Activated B cell treated with CpG ODN at 0.5 μM for 24 hours (primary cell): Measurements from ENCODE around the gene VPS33B. TPM values are rescaled to one million over a fixed set of nuclear protein-coding genes. Genes with fewer than 3 reads are reported as not detected.

ENCODE experiments used
- ATAC-seq: fragments of 200-7000 bp; cut with Tn5 transposase; one replicate; pipeline ENCODE4 v1.10.0; 2021; ENCODE audit warnings: low read depth, mild to moderate bottlenecking, moderate library complexity
- CTCF ChIA-PET: fragments of 350-600 bp; sonication (Branson Sonifier 250); formaldehyde crosslinking; loops from one replicate; lab custom pipeline; 2021; ENCODE audit warnings: antibody characterized with exemption; lab: Charles Lee
- POLR2A ChIA-PET: fragments of 350-600 bp; sonication (Branson Sonifier 250); formaldehyde crosslinking; loops from one replicate; lab custom pipeline; 2021; ENCODE audit warnings: antibody characterized with exemption; lab: Charles Lee
- DNase-seq: peaks from one replicate; pipeline ENCODE4 v3.0.0; 2022
- H3K27ac Mint-ChIP-seq: one replicate; pipeline ENCODE4 v1.8.0; 2020; ENCODE audit warnings: mixed read lengths
- H3K27me3 Mint-ChIP-seq: one replicate; pipeline ENCODE4 v1.8.0; 2021; ENCODE audit warnings: mixed read lengths
- H3K36me3 Mint-ChIP-seq: one replicate; pipeline ENCODE4 v1.8.0; 2021; ENCODE audit warnings: low read depth, mixed read lengths
- H3K4me1 Mint-ChIP-seq: one replicate; pipeline ENCODE4 v1.8.0; 2021; ENCODE audit warnings: mixed read lengths
- H3K4me3 Mint-ChIP-seq: one replicate; pipeline ENCODE4 v1.8.0; 2020; ENCODE audit warnings: mild to moderate bottlenecking, mixed read lengths
- H3K9me3 Mint-ChIP-seq: one replicate; pipeline ENCODE4 v1.8.0; 2020; ENCODE audit warnings: mixed read lengths
- CTCF ChIP-seq: fragments of 200-600 bp; IDR thresholded peaks from one replicate; pipeline ENCODE4 v1.8.0; 2022; ENCODE audit warnings: antibody characterized with exemption, mild to moderate bottlenecking
- intact Hi-C: fragments of 100-400 bp; cut with micrococcal nuclease; formaldehyde crosslinking; loops from one replicate; pipeline ENCODE4 v1.15.1; 2024
- total RNA-seq: library from RNA; stranded (reverse); gene quantifications from 2 replicates; pipeline ENCODE4 v1.2.3, GENCODE V29; 2022

The VPS33B gene
- total RNA-seq, 1 donor from 2014 or later = 33.4 TPM

- ATAC-seq = peak; percentile 94
- no peaks in the 10 kb centered on the region for H3K27me3 Mint-ChIP-seq
- ChIA-PET CTCF (interaction anchor here (0.8 to 4.7 kb wide), 9 partner anchors 20 to 317 kb away, joined by 4 to 39 read pairs (median 9); partner anchors contain the start of genes HDDC3 and UNC45A), POLR2A (interaction anchor here (0.5 to 2.5 kb wide), 18 partner anchors 9 to 723 kb away, joined by 3 to 26 read pairs (median 4); partner anchors contain the start of genes HDDC3, MAN2A2, PRC1 and UNC45A)
- intact Hi-C loops = loop anchor here (1.0 to 10.0 kb wide), 7 partner anchors 20 to 1120 kb away; partner anchors contain the start of genes PRC1 and UNC45A
- DNase-seq = peak; percentile 83
- peaks cover 42% of the 10 kb centered on the region for H3K36me3 Mint-ChIP-seq
- H3K9me3 Mint-ChIP-seq = no peaks in the 10 kb centered on the region
- peaks cover 21% of the 10 kb centered on the region for H3K4me1 Mint-ChIP-seq
- H3K27ac Mint-ChIP-seq = peak within 1 kb of the TSS; percentile 92
- peak within 1 kb of the TSS; percentile 88 for H3K4me3 Mint-ChIP-seq
- no peak for TF ChIP-seq CTCF
Measured at GRCh38 chr15:90954712-90955623, 67.4 kb downstream of the VPS33B start, which contains the start of gene RCCD1. Gene RCCD1, plus strand, starts transcription at chr15:90954884. Its CDS starts 1,851 bp downstream, at chr15:90956735.

- Mint-ChIP-seq H3K36me3 (peaks cover 44% of the 10 kb centered on the region), H3K4me1 (peaks cover 21% of the 10 kb centered on the region), H3K27ac (peak overlapping the region; percentile 92), H3K4me3 (peak overlapping the region; percentile 88), H3K27me3 (no peaks in the 10 kb centered on the region), H3K9me3 (no peaks in the 10 kb centered on the region)
- intact Hi-C loops = loop anchor here (1.0 to 10.0 kb wide), 4 partner anchors 19 to 1121 kb away; partner anchors contain the start of genes PRC1 and UNC45A
- TF ChIP-seq CTCF = no peak
- no peak for DNase-seq
- no peak for ATAC-seq
- POLR2A ChIA-PET = interaction anchor here (0.6 to 2.5 kb wide), 14 partner anchors 8 to 723 kb away, joined by 3 to 26 read pairs (median 4); partner anchors contain the start of genes HDDC3, MAN2A2, PRC1 and UNC45A
- CTCF ChIA-PET = interaction anchor here (0.8 to 4.7 kb wide), 5 partner anchors 20 to 318 kb away, joined by 4 to 33 read pairs (median 8); partner anchors contain the start of genes HDDC3 and UNC45A
Measured at GRCh38 chr15:90953947-90954711, 68.3 kb downstream of the VPS33B start.

GRCh38 chr15:90952901-90953677 is 69.3 kb downstream of the VPS33B start:
- POLR2A ChIA-PET = interaction anchor here (2.2 to 2.5 kb wide), 2 partner anchors 18 to 22 kb away, joined by 23 to 26 read pairs; partner anchors contain the start of genes HDDC3 and UNC45A
- CTCF ChIA-PET = no interaction called here
- H3K4me1 Mint-ChIP-seq = peaks cover 21% of the 10 kb centered on the region
- no peaks in the 10 kb centered on the region for H3K9me3 Mint-ChIP-seq
- no peaks in the 10 kb centered on the region for H3K27me3 Mint-ChIP-seq
- H3K4me3 Mint-ChIP-seq = no peak overlapping the region
- H3K27ac Mint-ChIP-seq = no peak overlapping the region
- peaks cover 53% of the 10 kb centered on the region for H3K36me3 Mint-ChIP-seq
- intact Hi-C loops = loop anchor here (10.0 kb wide), 1 partner anchor 1122 kb away; no protein-coding TSS in a partner anchor
- ATAC-seq (no peak), DNase-seq (no peak)
- no peak for TF ChIP-seq CTCF

GRCh38 chr15:90950676-90951075 is 71.7 kb downstream of the VPS33B start:
- intact Hi-C loops = loop anchor here (10.0 kb wide), 1 partner anchor 1124 kb away; no protein-coding TSS in a partner anchor
- Mint-ChIP-seq H3K27ac (no peak overlapping the region), H3K27me3 (no peaks in the 10 kb centered on the region), H3K36me3 (peaks cover 68% of the 10 kb centered on the region), H3K4me3 (no peak overlapping the region), H3K4me1 (peaks cover 9% of the 10 kb centered on the region), H3K9me3 (no peaks in the 10 kb centered on the region)
- CTCF ChIA-PET = no interaction called here
- POLR2A ChIA-PET = interaction anchor here (0.6 kb wide), 1 partner anchor 8 kb away, joined by 6 read pairs; no protein-coding TSS in a partner anchor
- DNase-seq (no peak), ATAC-seq (no peak)
- TF ChIP-seq CTCF = no peak
